ENCODE measurements around the gene PKHD1.

- no peak for TF ChIP-seq CTCF (IDR thresholded peaks at IDR 0.05)
- no peak for TF ChIP-seq POLR2A (IDR thresholded peaks at IDR 0.05)
Observed at GRCh38 chr6:51885957-51886356, 201.5 kb downstream of the PKHD1 start.

All from uterus (tissue), 2 donors.